Chondrocyte (in vitro differentiated cells): ENCODE data around the gene HNRNPU. TPM values are rescaled to one million over a fixed set of nuclear protein-coding genes. Genes with fewer than 3 reads are reported as not detected.

Experiments used
- DNase-seq: peaks from one replicate; pipeline ENCODE4 v3.0.0; 2021; ENCODE audit warnings: mixed read lengths, low spot score
- H3K27ac Mint-ChIP-seq: one replicate; pipeline ENCODE4 v1.8.0; 2021; ENCODE audit warnings: mild to moderate bottlenecking, moderate library complexity, mixed read lengths; ENCODE audit not compliant: unreplicated experiment
- H3K27me3 Mint-ChIP-seq: 2 replicates; pipeline ENCODE4 v1.8.0; 2021; ENCODE audit warnings: low read depth, mixed read lengths
- H3K36me3 Mint-ChIP-seq: 2 replicates; pipeline ENCODE4 v1.8.0; 2021; ENCODE audit warnings: low read depth, mixed read lengths
- H3K4me1 Mint-ChIP-seq: 2 replicates; pipeline ENCODE4 v1.8.0; 2021; ENCODE audit warnings: low read depth, mild to moderate bottlenecking, mixed read lengths
- H3K4me3 Mint-ChIP-seq: one replicate; pipeline ENCODE4 v1.8.0; 2021; ENCODE audit warnings: mild to moderate bottlenecking, moderate library complexity, mixed read lengths; ENCODE audit not compliant: unreplicated experiment
- H3K9me3 Mint-ChIP-seq: 2 replicates; pipeline ENCODE4 v1.8.0; 2021; ENCODE audit warnings: low read depth, mixed read lengths
- CTCF ChIP-seq: fragments of 200-600 bp; sonication (generic); IDR thresholded peaks from 2 replicates; pipeline ENCODE4 v1.5.0; 2021; ENCODE audit warnings: antibody characterized with exemption, mild to moderate bottlenecking, moderate library complexity
- total RNA-seq: library from RNA; stranded (reverse); gene quantifications from 3 replicates; pipeline ENCODE4 v1.2.1, GENCODE V29; 2021

The HNRNPU gene
- total RNA-seq, 1 donor from 2014 or later = 226 TPM

DNA sequence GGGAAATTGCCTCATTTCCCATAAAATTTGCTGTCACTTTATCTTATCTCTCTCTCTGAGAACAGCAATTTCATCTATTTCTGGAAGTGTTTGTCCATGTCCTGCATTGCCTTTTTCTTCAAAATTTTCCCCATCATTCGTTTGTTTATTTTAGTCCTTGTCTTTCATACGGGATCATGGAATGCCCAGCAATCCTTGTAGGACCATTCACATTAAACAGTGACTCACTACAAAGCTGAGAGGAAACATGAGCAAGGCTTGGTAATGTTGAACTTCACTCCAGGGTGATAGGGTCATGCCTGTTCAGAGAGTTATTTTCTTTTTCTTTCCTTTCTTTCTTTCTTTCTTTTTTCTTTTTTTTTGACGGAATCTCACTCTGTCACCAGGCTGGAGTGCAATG, 32.2 kb upstream of the HNRNPU start:
- DNase-seq = no peak
- Mint-ChIP-seq H3K36me3 (no peaks in the 10 kb centered on the region), H3K9me3 (no peaks in the 10 kb centered on the region), H3K4me1 (peaks cover 34% of the 10 kb centered on the region), H3K27me3 (no peaks in the 10 kb centered on the region), H3K27ac (peak overlapping the region; percentile 71), H3K4me3 (no peak overlapping the region)
- TF ChIP-seq CTCF = no peak

GRCh38 chr1:244893836-244894235, 29.5 kb upstream of the HNRNPU start:
- H3K27me3 Mint-ChIP-seq = no peaks in the 10 kb centered on the region
- no peak overlapping the region for H3K27ac Mint-ChIP-seq
- peaks cover 19% of the 10 kb centered on the region for H3K4me1 Mint-ChIP-seq
- no peaks in the 10 kb centered on the region for H3K36me3 Mint-ChIP-seq
- no peak for DNase-seq
- no peaks in the 10 kb centered on the region for H3K9me3 Mint-ChIP-seq
- no peak overlapping the region for H3K4me3 Mint-ChIP-seq
- TF ChIP-seq CTCF = no peak

DNA sequence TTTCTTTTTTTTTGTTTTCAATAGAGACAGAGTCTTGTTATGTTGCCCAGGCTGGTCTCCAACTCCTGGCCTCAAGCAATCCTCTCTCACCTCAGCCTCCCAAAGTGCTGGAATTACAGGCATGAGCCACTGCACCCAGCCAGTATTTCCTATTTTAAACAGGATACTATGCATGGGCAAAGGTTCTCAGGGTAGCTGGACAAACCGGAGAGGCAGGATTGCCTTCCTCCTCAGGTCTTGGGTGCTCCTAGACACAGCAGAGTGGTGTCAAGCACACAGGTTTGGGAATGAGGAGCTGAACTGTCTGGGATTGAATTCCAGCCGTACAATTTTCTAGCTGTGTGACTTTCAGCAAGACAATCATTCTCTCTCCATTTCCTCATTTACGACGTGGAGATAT, 22.9 kb upstream of the HNRNPU start:
- Mint-ChIP-seq H3K27me3 (no peaks in the 10 kb centered on the region), H3K36me3 (no peaks in the 10 kb centered on the region), H3K27ac (no peak overlapping the region), H3K4me3 (no peak overlapping the region), H3K9me3 (peaks cover 4% of the 10 kb centered on the region), H3K4me1 (peaks cover 2% of the 10 kb centered on the region)
- no peak for TF ChIP-seq CTCF
- no peak for DNase-seq

DNA sequence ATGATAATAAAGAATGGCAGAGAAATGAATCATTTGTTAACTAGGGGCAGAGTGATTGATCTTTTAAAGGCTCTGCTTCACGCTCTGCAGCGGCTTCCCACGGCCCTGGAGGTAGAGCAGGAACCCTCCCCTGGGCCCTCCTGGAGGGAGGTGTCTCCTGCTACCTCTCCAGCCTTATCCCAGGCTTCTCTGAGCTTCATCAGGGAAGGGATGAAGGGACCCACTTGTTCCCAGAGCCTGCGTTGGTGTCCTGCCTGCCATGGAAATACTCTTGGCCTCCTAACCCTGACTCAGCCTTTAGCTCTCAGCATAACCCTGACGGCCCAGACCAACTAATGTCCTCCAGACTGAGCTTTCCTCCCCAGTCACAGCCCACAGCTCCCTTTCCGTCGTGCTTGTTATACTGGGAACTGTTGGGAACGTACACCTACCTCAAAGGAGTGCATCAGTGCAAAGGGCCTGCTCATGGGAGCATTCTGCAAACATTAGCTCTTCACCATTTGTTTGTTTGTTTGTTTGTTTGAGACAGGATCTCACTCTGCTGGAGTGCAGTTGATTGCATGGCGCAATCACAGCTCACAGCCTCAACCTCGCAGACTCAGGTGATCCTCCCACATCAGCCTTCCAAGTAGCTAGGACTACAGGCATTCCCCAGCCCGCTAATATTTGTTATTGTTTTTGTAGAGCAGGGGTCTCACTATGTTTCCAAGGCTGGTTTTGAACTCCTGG, 17.4 kb upstream of the HNRNPU start:
- no peak overlapping the region for H3K4me3 Mint-ChIP-seq
- no peak overlapping the region for H3K27ac Mint-ChIP-seq
- no peaks in the 10 kb centered on the region for H3K9me3 Mint-ChIP-seq
- no peak for DNase-seq
- no peak for TF ChIP-seq CTCF
- H3K4me1 Mint-ChIP-seq = no peaks in the 10 kb centered on the region
- H3K27me3 Mint-ChIP-seq = no peaks in the 10 kb centered on the region
- H3K36me3 Mint-ChIP-seq = no peaks in the 10 kb centered on the region

- no peak for TF ChIP-seq CTCF
- no peak for DNase-seq
- no peaks in the 10 kb centered on the region for H3K27me3 Mint-ChIP-seq
- H3K27ac Mint-ChIP-seq = no peak overlapping the region
- no peak overlapping the region for H3K4me3 Mint-ChIP-seq
- no peaks in the 10 kb centered on the region for H3K36me3 Mint-ChIP-seq
- no peaks in the 10 kb centered on the region for H3K4me1 Mint-ChIP-seq
- no peaks in the 10 kb centered on the region for H3K9me3 Mint-ChIP-seq
Measured at GRCh38 chr1:244878681-244879080, 14.3 kb upstream of the HNRNPU start.
